H9 (cell line): Measurements from ENCODE around the gene FYN. TPM values are rescaled to one million over a fixed set of nuclear protein-coding genes. Genes with fewer than 3 reads are reported as not detected.
A peak's percentile ranks its signal among the peaks of the same experiment; 100 is the strongest.

Experiments used
- DNase-seq: peaks from one replicate; pipeline ENCODE4 v3.0.0-alpha.2; 2017
- H2AFZ ChIP-seq: one replicate; pipeline ENCODE4 v1.6.1; 2013; ENCODE audit warnings: mild to moderate bottlenecking, low read length, control low read depth, moderate library complexity
- H2AK5ac ChIP-seq: 2 replicates; pipeline ENCODE4 v1.6.1; 2013; ENCODE audit warnings: low read length, control low read depth, mixed read lengths; ENCODE audit not compliant: insufficient read length
- H2BK120ac ChIP-seq: one replicate; pipeline ENCODE4 v1.6.1; 2013; ENCODE audit warnings: low read depth, mild to moderate bottlenecking, low read length, control low read depth, inconsistent platforms; ENCODE audit not compliant: poor library complexity, severe bottlenecking
- H2BK12ac ChIP-seq: 2 replicates; pipeline ENCODE4 v1.6.1; 2013; ENCODE audit warnings: low read length, control low read depth, mixed read lengths, low read depth; ENCODE audit not compliant: insufficient read length
- H2BK15ac ChIP-seq: 2 replicates; pipeline ENCODE4 v1.6.1; 2013; ENCODE audit warnings: low read depth, low read length, control low read depth
- H2BK20ac ChIP-seq: one replicate; pipeline ENCODE4 v1.6.1; 2013; ENCODE audit warnings: low read depth, mild to moderate bottlenecking, low read length, control low read depth, inconsistent platforms; ENCODE audit not compliant: poor library complexity, severe bottlenecking
- H2BK5ac ChIP-seq: 2 replicates; pipeline ENCODE4 v1.6.1; 2013; ENCODE audit warnings: low read length, control low read depth, mixed read lengths; ENCODE audit not compliant: insufficient read length
- H3K14ac ChIP-seq: 2 replicates; pipeline ENCODE4 v1.6.1; 2013; ENCODE audit warnings: low read length, control low read depth; ENCODE audit not compliant: insufficient read depth
- H3K18ac ChIP-seq: 2 replicates; pipeline ENCODE4 v1.6.1; 2013; ENCODE audit warnings: low read depth, mild to moderate bottlenecking, mixed read lengths, low read length, control low read depth; ENCODE audit not compliant: insufficient read length
- H3K23ac ChIP-seq: 2 replicates; pipeline ENCODE4 v1.6.1; 2013; ENCODE audit warnings: low read length, control low read depth, mixed read lengths, low read depth; ENCODE audit not compliant: insufficient read length
- H3K23me2 ChIP-seq: 2 replicates; pipeline ENCODE4 v1.6.1; 2013; ENCODE audit warnings: low read depth, mild to moderate bottlenecking, mixed read lengths, low read length, control low read depth; ENCODE audit not compliant: insufficient read length, poor library complexity, severe bottlenecking
- H3K27ac ChIP-seq: 2 replicates; pipeline ENCODE4 v1.5.1; 2013; ENCODE audit warnings: low read length, control low read depth, mixed read lengths, low read depth; ENCODE audit not compliant: insufficient read length
- H3K27me3 ChIP-seq: 2 replicates; pipeline ENCODE4 v1.6.1; 2013; ENCODE audit warnings: low read length, control low read depth, inconsistent platforms; ENCODE audit not compliant: insufficient read depth
- H3K4ac ChIP-seq: 2 replicates; pipeline ENCODE4 v1.6.1; 2013; ENCODE audit warnings: low read depth, mild to moderate bottlenecking, control low read depth, inconsistent platforms, low read length, moderate library complexity
- H3K4me1 ChIP-seq: 2 replicates; pipeline ENCODE4 v1.6.1; 2013; ENCODE audit warnings: low read length, control low read depth, inconsistent platforms; ENCODE audit not compliant: insufficient read depth
- H3K4me2 ChIP-seq: 2 replicates; pipeline ENCODE4 v1.6.1; 2013; ENCODE audit warnings: low read length, control low read depth, mixed read lengths; ENCODE audit not compliant: insufficient read length, insufficient read depth
- H3K56ac ChIP-seq: 2 replicates; pipeline ENCODE4 v1.6.1; 2013; ENCODE audit warnings: low read depth, mild to moderate bottlenecking, mixed read lengths, low read length, control low read depth; ENCODE audit not compliant: insufficient read length
- H3K79me1 ChIP-seq: 2 replicates; pipeline ENCODE4 v1.6.1; 2013; ENCODE audit warnings: low read depth, mild to moderate bottlenecking, moderate library complexity, low read length, control low read depth, inconsistent platforms; ENCODE audit not compliant: insufficient read depth, poor library complexity, severe bottlenecking
- H3K79me2 ChIP-seq: 2 replicates; pipeline ENCODE4 v1.6.1; 2013; ENCODE audit warnings: low read length, control low read depth, inconsistent platforms; ENCODE audit not compliant: insufficient read depth
- H3K9ac ChIP-seq: 2 replicates; pipeline ENCODE4 v1.6.1; 2013; ENCODE audit warnings: low read length, control low read depth, mixed read lengths; ENCODE audit not compliant: insufficient read length; ENCODE audit errors: extremely low read depth
- H3K9me3 ChIP-seq: one replicate; pipeline ENCODE4 v1.6.1; 2013; ENCODE audit warnings: low read depth, low read length, inconsistent platforms; ENCODE audit not compliant: control insufficient read depth
- H3T11ph ChIP-seq: one replicate; pipeline ENCODE4 v1.6.1; 2013; ENCODE audit warnings: mild to moderate bottlenecking, low read length, control low read depth, inconsistent platforms
- H4K20me1 ChIP-seq: one replicate; pipeline ENCODE4 v1.6.1; 2013; ENCODE audit not compliant: control insufficient read depth, insufficient read length, insufficient read depth
- H4K5ac ChIP-seq: 2 replicates; pipeline ENCODE4 v1.6.1; 2013; ENCODE audit warnings: low read depth, mild to moderate bottlenecking, mixed read lengths, low read length, control low read depth; ENCODE audit not compliant: insufficient read length
- H4K8ac ChIP-seq: replicated peaks from 2 replicates; pipeline ENCODE4 v1.6.1; 2013; ENCODE audit warnings: low read length, control low read depth, mixed read lengths, low read depth; ENCODE audit not compliant: insufficient read length
- H4K91ac ChIP-seq: 2 replicates; pipeline ENCODE4 v1.6.1; 2013; ENCODE audit warnings: low read depth, mild to moderate bottlenecking, moderate library complexity, mixed read lengths, low read length, control low read depth; ENCODE audit not compliant: insufficient read length
- H3K27ac Mint-ChIP-seq, 3 experiments: 2 replicates in 2 of 3; 3 replicates in 1 of 3; pipeline ENCODE4 v1.8.0; 2020 to 2021; ENCODE audit warnings: mixed read lengths in 3 of 3, mild to moderate bottlenecking in 1 of 3, moderate library complexity in 1 of 3
- H3K27me3 Mint-ChIP-seq: 2 replicates; pipeline ENCODE4 v1.8.0; 2021; ENCODE audit warnings: low read depth, mild to moderate bottlenecking, moderate library complexity, mixed read lengths
- H3K36me3 Mint-ChIP-seq, 3 experiments: 2 replicates in 2 of 3; 3 replicates in 1 of 3; pipeline ENCODE4 v1.8.0; 2020 to 2021; ENCODE audit warnings: low read depth in 3 of 3, mixed read lengths in 3 of 3; ENCODE audit not compliant: insufficient read depth in 1 of 3
- H3K4me1 Mint-ChIP-seq, 2 experiments: 2 replicates each; pipeline ENCODE4 v1.8.0; 2020; ENCODE audit warnings: mixed read lengths in 2 of 2
- H3K4me3 Mint-ChIP-seq, 2 experiments: 2 replicates in 1 of 2; 3 replicates in 1 of 2; pipeline ENCODE4 v1.8.0; 2020 to 2021; ENCODE audit warnings: mild to moderate bottlenecking in 2 of 2, mixed read lengths in 2 of 2, moderate library complexity in 1 of 2
- H3K9me3 Mint-ChIP-seq, 2 experiments: 2 replicates in 1 of 2; 3 replicates in 1 of 2; pipeline ENCODE4 v1.8.0; 2020; ENCODE audit warnings: mild to moderate bottlenecking in 2 of 2, mixed read lengths in 2 of 2, moderate library complexity in 1 of 2
- WGBS: extraction: QIAGEN DNeasy Blood & Tissue Kit; methylation state at CpG from one replicate; pipeline ENCODE4 v1.1.7; 2013; ENCODE audit warnings: missing lambda C conversion rate, low lambda C conversion rate, mixed read lengths; ENCODE audit not compliant: insufficient read length; ENCODE audit errors: extremely low coverage; 5-methylcytosine and 5-hydroxymethylcytosine counted together
- total RNA-seq: library from RNA; stranded (reverse); gene quantifications from 2 replicates; pipeline ENCODE4 v1.2.1, GENCODE V29; 2021
- TF ChIP-seq, protein P1 (sequence below): fragments of 200-600 bp; sonication (generic); conservative IDR thresholded peaks from 3 replicates; pipeline ENCODE4 v1.8.0; 2021; ENCODE audit warnings: antibody characterized with exemption, mild to moderate bottlenecking

FYN gene
- total RNA-seq, 1 experiment from 2014 or later, result 64.8 TPM

DNA sequence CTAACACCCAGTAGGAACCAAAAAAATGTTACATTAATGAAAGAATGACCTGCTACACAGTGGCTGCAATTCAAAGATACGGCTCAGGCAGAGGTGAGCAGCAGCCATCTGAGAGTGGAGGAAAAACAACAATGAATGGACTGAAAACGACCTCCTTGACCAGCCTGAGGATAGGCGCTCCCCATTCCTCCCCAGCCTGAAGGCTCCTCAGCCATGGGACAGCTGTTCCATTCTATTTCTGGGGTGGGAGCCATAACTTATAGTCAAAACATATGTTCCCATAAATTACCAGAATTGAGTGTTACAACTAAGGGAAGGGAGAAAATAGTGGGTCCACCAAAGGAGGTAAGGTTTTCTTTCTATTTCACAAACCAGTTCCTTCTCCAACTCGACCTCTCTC lies 27.2 kb downstream of the FYN start:
- Mint-ChIP-seq H3K4me3 (no peak overlapping the region), H3K36me3 (0 out of 7 replicates have a peak, but pooled peaks cover 0 to 3% (median 0%) of the 10 kb centered on the region in 3 experiments), H3K27ac (peak overlapping the region in 1 of 3 experiments; percentile 79; a peak in 1 of 7 replicates), H3K27me3 (no peaks in the 10 kb centered on the region; the same call in 1 of the 2 replicates), H3K4me1 (peaks cover 48 to 49% of the 10 kb centered on the region in 2 experiments), H3K9me3 (no peaks in the 10 kb centered on the region)
- H3K4me1 ChIP-seq, result peaks cover 24% of the 10 kb centered on the region
- no peak for DNase-seq
- no peak overlapping the region for H2BK12ac ChIP-seq
- H2BK15ac ChIP-seq, result no peak overlapping the region
- H3K79me2 ChIP-seq, result peaks cover 3% of the 10 kb centered on the region; the same call in 1 of the 2 replicates
- H2BK20ac ChIP-seq, result no peak overlapping the region
- H4K91ac ChIP-seq, result no peak overlapping the region
- no peak overlapping the region for H3K14ac ChIP-seq
- H3K27me3 ChIP-seq, result no peaks in the 10 kb centered on the region
- no peak overlapping the region for H4K5ac ChIP-seq
- H2BK120ac ChIP-seq, result no peak overlapping the region
- no peaks in the 10 kb centered on the region for H4K20me1 ChIP-seq
- no peak overlapping the region for H2AFZ ChIP-seq
- no peak overlapping the region for H3T11ph ChIP-seq
- no peaks in the 10 kb centered on the region for H3K9me3 ChIP-seq
- TF ChIP-seq, protein P1, sequence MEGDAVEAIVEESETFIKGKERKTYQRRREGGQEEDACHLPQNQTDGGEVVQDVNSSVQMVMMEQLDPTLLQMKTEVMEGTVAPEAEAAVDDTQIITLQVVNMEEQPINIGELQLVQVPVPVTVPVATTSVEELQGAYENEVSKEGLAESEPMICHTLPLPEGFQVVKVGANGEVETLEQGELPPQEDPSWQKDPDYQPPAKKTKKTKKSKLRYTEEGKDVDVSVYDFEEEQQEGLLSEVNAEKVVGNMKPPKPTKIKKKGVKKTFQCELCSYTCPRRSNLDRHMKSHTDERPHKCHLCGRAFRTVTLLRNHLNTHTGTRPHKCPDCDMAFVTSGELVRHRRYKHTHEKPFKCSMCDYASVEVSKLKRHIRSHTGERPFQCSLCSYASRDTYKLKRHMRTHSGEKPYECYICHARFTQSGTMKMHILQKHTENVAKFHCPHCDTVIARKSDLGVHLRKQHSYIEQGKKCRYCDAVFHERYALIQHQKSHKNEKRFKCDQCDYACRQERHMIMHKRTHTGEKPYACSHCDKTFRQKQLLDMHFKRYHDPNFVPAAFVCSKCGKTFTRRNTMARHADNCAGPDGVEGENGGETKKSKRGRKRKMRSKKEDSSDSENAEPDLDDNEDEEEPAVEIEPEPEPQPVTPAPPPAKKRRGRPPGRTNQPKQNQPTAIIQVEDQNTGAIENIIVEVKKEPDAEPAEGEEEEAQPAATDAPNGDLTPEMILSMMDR, result no peak
- no peaks in the 10 kb centered on the region for H3K23me2 ChIP-seq
- no peak overlapping the region for H3K4me2 ChIP-seq
- H3K18ac ChIP-seq, result no peak overlapping the region
- no peak overlapping the region for H3K23ac ChIP-seq
- H3K27ac ChIP-seq, result no peak overlapping the region
- H4K8ac ChIP-seq, result no peak overlapping the region
- no peak overlapping the region for H3K9ac ChIP-seq
- no CpG with 5 or more reads among the region's 4 CpGs for WGBS
- no peak overlapping the region for H3K56ac ChIP-seq
- no peaks in the 10 kb centered on the region for H3K79me1 ChIP-seq
- no peak overlapping the region for H2AK5ac ChIP-seq
- H3K4ac ChIP-seq, result no peak overlapping the region
- no peak overlapping the region for H2BK5ac ChIP-seq
